Natural killer cell (primary cell): ENCODE measurements around the gene ACBD4. TPM values are rescaled to one million over a fixed set of nuclear protein-coding genes. Genes with fewer than 3 reads are reported as not detected.

Experiments
- ATAC-seq, 3 donors: fragments of 150-1000 bp in 2 of 3; fragments of 200-7000 bp in 1 of 3; cut with Tn5 transposase; 1 replicate in 1 of 3; 2 replicates in 2 of 3; pipeline ENCODE4 v1.10.0; 2021; ENCODE audit warnings: mild to moderate bottlenecking in 2 of 3, moderate library complexity in 2 of 3
- DNase-seq, 2 donors: peaks; one replicate each; pipeline versions ENCODE4 v3.0.0 to v3.0.0-alpha.2; 2013 to 2021; ENCODE audit warnings: mixed read lengths in 1 of 2
- H3K27ac ChIP-seq: one replicate; pipeline ENCODE4 v1.5.1; 2013; ENCODE audit warnings: mild to moderate bottlenecking, low read length
- H3K27me3 ChIP-seq: one replicate; pipeline ENCODE4 v1.6.1; 2013; ENCODE audit warnings: low read length; ENCODE audit not compliant: control insufficient read depth, insufficient read depth
- H3K36me3 ChIP-seq: one replicate; pipeline ENCODE4 v1.6.1; 2013; ENCODE audit warnings: low read length; ENCODE audit not compliant: control insufficient read depth, insufficient read depth
- H3K4me1 ChIP-seq: one replicate; pipeline ENCODE4 v1.6.1; 2013; ENCODE audit warnings: low read length; ENCODE audit not compliant: control insufficient read depth, insufficient read depth
- H3K4me3 ChIP-seq: one replicate; pipeline ENCODE4 v1.5.1; 2013; ENCODE audit warnings: low read length
- H3K9me3 ChIP-seq: one replicate; pipeline ENCODE4 v1.6.1; 2013; ENCODE audit warnings: low read length; ENCODE audit not compliant: control insufficient read depth, insufficient read depth
- H3K27ac Mint-ChIP-seq, 2 donors: one replicate each; pipeline ENCODE4 v1.8.0; 2022; ENCODE audit warnings: mild to moderate bottlenecking in 2 of 2, mixed read lengths in 2 of 2, moderate library complexity in 1 of 2
- H3K27me3 Mint-ChIP-seq, 2 donors: one replicate each; pipeline ENCODE4 v1.8.0; 2022; ENCODE audit warnings: low read depth in 2 of 2, mixed read lengths in 2 of 2
- H3K36me3 Mint-ChIP-seq: one replicate; pipeline ENCODE4 v1.8.0; 2022; ENCODE audit warnings: mixed read lengths
- H3K4me1 Mint-ChIP-seq, 2 donors: one replicate each; pipeline ENCODE4 v1.8.0; 2022; ENCODE audit warnings: mixed read lengths in 2 of 2
- H3K4me3 Mint-ChIP-seq: one replicate; pipeline ENCODE4 v1.8.0; 2022; ENCODE audit warnings: mild to moderate bottlenecking, moderate library complexity, mixed read lengths
- H3K9me3 Mint-ChIP-seq, 2 donors: one replicate each; pipeline ENCODE4 v1.8.0; 2022; ENCODE audit warnings: mixed read lengths in 2 of 2
- WGBS: methylation state at CpG from one replicate; pipeline ENCODE4 v1.1.7; 2013; ENCODE audit warnings: missing lambda C conversion rate; ENCODE audit not compliant: insufficient coverage; 5-methylcytosine and 5-hydroxymethylcytosine counted together
- intact Hi-C: fragments of 100-400 bp; cut with micrococcal nuclease; formaldehyde crosslinking; loops from one replicate; pipeline ENCODE4 v1.14.2; 2022
- total RNA-seq, 4 donors: library from RNA; stranded (reverse); fragments of 120-200 nt in 1 of 4; gene quantifications; one replicate each; pipeline versions ENCODE4 v1.2.3 to v1.2.4, GENCODE V29; 2013 to 2022
- TF ChIP-seq, protein P1 (sequence below): fragments of 200-600 bp; IDR thresholded peaks from one replicate; pipeline ENCODE4 v1.8.0; 2022; ENCODE audit warnings: antibody characterized with exemption

ACBD4 gene
- total RNA-seq, 3 donors from 2014 or later (not counting 1 experiment from before 2014, with no cell fraction given): 12.0 to 15.9 (median 14.2) TPM

DNA sequence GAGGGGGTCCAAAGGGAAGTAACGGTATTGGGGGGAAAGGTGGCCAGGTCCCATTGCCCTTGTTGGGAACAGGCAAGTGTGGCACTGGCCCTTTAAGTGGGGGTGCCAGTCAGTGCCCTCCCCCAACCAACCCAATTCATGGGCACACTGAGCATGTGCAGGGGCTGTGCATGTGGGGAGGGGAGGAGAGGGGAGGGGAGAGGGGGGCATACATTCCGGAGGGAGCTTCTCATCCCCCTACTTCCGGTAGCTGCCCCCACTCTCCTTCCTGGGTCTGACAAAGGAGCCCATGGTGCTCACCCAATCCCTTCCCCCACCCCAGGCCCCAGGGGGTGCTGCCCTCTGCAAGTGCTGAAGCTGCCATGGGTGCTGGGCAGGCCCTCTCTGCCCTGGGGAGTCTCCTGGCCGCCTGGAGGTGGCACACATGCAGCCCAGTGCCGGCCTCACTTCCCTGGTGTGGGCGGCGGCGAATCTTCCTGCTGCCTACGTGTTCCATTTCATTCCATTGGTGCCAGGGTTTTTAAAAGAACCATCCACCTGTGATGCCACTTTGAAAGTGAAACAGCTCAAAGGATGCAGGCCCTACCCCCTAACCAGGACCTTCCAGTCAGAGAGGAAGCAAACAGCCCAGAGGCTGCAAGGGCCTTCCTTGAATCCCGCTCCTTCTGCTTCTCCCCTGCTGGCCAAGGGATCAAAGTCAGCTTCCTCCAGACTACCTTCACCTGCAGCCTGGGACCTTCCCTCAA is 37.2 kb downstream of the ACBD4 start:
- WGBS: 14% methylated on average over 10 of the region's 10 CpGs
- Histone ChIP-seq H3K4me3 (peak overlapping the region; percentile 29), H3K9me3 (no peaks in the 10 kb centered on the region), H3K4me1 (peaks cover 40% of the 10 kb centered on the region), H3K27me3 (no peaks in the 10 kb centered on the region), H3K27ac (peak overlapping the region; percentile 88), H3K36me3 (no peaks in the 10 kb centered on the region)
- peak in 1 of 2 donors; percentile 58 for DNase-seq
- Mint-ChIP-seq H3K4me3 (peak overlapping the region; percentile 81), H3K9me3 (no peaks in the 10 kb centered on the region), H3K27me3 (no peaks in the 10 kb centered on the region), H3K36me3 (no peaks in the 10 kb centered on the region), H3K4me1 (peaks cover 22 to 41% of the 10 kb centered on the region in 2 donors), H3K27ac (peak overlapping the region; percentile 90 to 94)
- TF ChIP-seq, protein P1, sequence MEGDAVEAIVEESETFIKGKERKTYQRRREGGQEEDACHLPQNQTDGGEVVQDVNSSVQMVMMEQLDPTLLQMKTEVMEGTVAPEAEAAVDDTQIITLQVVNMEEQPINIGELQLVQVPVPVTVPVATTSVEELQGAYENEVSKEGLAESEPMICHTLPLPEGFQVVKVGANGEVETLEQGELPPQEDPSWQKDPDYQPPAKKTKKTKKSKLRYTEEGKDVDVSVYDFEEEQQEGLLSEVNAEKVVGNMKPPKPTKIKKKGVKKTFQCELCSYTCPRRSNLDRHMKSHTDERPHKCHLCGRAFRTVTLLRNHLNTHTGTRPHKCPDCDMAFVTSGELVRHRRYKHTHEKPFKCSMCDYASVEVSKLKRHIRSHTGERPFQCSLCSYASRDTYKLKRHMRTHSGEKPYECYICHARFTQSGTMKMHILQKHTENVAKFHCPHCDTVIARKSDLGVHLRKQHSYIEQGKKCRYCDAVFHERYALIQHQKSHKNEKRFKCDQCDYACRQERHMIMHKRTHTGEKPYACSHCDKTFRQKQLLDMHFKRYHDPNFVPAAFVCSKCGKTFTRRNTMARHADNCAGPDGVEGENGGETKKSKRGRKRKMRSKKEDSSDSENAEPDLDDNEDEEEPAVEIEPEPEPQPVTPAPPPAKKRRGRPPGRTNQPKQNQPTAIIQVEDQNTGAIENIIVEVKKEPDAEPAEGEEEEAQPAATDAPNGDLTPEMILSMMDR: no peak
- intact Hi-C loops: no loop called here
- peak; percentile 33 to 51 (median 40) for ATAC-seq

DNA sequence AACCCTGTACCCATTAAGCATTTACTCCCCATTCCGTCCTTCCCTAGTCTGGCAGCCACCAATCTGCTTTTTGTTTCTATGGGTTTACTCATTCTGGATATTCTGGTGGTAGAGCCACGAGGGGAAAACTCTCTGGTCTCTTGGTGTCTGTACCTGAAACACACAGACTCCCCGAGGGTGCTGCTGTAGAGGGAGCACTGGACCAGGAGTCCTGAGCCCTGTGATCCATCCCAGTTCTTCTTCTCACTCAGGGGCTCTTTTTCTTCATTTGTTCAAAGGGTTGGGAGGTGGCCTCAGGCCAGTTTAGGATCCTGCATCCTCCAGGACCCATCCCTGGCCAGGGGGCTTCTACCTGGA is 40.2 kb downstream of the ACBD4 start:
- ATAC-seq (no peak), DNase-seq (no peak)
- H3K27me3 ChIP-seq: no peaks in the 10 kb centered on the region
- TF ChIP-seq, protein P1: no peak
- no peaks in the 10 kb centered on the region for H3K36me3 ChIP-seq
- H3K9me3 ChIP-seq: no peaks in the 10 kb centered on the region
- intact Hi-C loops: no loop called here
- H3K27me3 Mint-ChIP-seq: no peaks in the 10 kb centered on the region
- H3K36me3 Mint-ChIP-seq: no peaks in the 10 kb centered on the region
- no peaks in the 10 kb centered on the region for H3K9me3 Mint-ChIP-seq
- no peak overlapping the region for H3K27ac Mint-ChIP-seq
- peaks cover 13 to 27% of the 10 kb centered on the region in 2 donors for H3K4me1 Mint-ChIP-seq
- H3K27ac ChIP-seq: no peak overlapping the region
- H3K4me3 ChIP-seq: no peak overlapping the region
- 84% methylated on average over 2 of the region's 3 CpGs for WGBS
- peaks cover 32% of the 10 kb centered on the region for H3K4me1 ChIP-seq
- H3K4me3 Mint-ChIP-seq: peak overlapping the region; percentile 50

DNA sequence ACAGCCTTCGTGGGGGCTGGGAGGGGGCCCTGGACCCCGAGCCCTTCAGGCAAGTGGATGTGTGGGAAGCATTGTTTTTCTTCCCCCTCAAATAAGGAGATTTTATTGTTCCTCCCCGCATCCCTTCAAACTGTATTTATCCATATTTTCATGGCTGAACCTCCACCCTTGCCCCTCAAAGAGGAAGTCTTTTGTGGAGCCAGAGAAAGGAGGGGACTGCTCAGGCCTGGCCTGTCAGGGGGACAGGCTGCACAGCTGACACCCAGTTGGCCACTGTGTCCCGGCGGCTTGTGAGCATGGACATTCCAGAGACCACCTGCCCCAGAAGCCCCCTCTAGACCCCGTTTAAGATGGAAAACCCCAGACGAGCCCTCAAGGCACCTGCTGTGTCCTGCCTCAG is 42.1 kb downstream of the ACBD4 start:
- H3K36me3 ChIP-seq: no peaks in the 10 kb centered on the region
- intact Hi-C loops: no loop called here
- H3K27ac ChIP-seq: no peak overlapping the region
- peaks cover 13% of the 10 kb centered on the region for H3K4me1 ChIP-seq
- H3K27me3 Mint-ChIP-seq: no peaks in the 10 kb centered on the region
- no peak overlapping the region for H3K4me3 Mint-ChIP-seq
- H3K27me3 ChIP-seq: no peaks in the 10 kb centered on the region
- DNase-seq (no peak), ATAC-seq (no peak)
- peaks cover 4 to 9% of the 10 kb centered on the region in 2 donors for H3K4me1 Mint-ChIP-seq
- H3K9me3 ChIP-seq: no peaks in the 10 kb centered on the region
- TF ChIP-seq, protein P1: no peak
- no peaks in the 10 kb centered on the region for H3K9me3 Mint-ChIP-seq
- H3K4me3 ChIP-seq: no peak overlapping the region
- no peaks in the 10 kb centered on the region for H3K36me3 Mint-ChIP-seq
- H3K27ac Mint-ChIP-seq: no peak overlapping the region
- WGBS: 88% methylated on average over 5 of the region's 7 CpGs

DNA sequence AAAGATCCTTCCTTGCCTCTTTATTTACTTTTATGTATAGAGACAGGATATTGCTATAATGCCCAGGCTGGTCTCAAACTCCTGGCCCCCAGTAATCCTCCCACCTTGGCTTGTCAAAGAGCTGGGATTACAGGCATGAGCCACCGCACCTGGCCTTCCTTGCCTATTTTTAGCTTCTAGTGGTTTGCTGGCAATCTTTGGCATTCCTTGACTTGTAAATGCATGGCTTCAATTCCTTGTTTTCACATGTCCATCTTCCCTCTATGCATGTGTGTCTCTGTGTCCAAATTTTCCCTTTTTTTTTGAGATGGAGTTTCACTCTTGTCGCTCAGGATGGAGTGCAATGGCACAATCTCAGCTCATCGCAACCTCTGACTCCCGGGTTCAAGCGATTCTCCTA is 48.7 kb downstream of the ACBD4 start:
- Mint-ChIP-seq H3K27me3 (no peaks in the 10 kb centered on the region), H3K4me1 (no peaks in the 10 kb centered on the region), H3K36me3 (no peaks in the 10 kb centered on the region), H3K9me3 (no peaks in the 10 kb centered on the region), H3K4me3 (no peak overlapping the region), H3K27ac (no peak overlapping the region)
- H3K4me3 ChIP-seq: no peak overlapping the region
- no peaks in the 10 kb centered on the region for H3K4me1 ChIP-seq
- no peak overlapping the region for H3K27ac ChIP-seq
- intact Hi-C loops: no loop called here
- no peak for DNase-seq
- H3K9me3 ChIP-seq: no peaks in the 10 kb centered on the region
- no peaks in the 10 kb centered on the region for H3K36me3 ChIP-seq
- 93% methylated on average over 5 of the region's 5 CpGs for WGBS
- no peaks in the 10 kb centered on the region for H3K27me3 ChIP-seq
- no peak for ATAC-seq
- TF ChIP-seq, protein P1: no peak
